IMR-90 (cell line): Measurements from ENCODE around the gene PPIA. TPM values are rescaled to one million over a fixed set of nuclear protein-coding genes. Genes with fewer than 3 reads are reported as not detected.

Source experiments
- ATAC-seq: fragments of 200-7000 bp; cut with Tn5 transposase; 2 replicates; pipeline ENCODE4 v1.9.1; 2020; ENCODE audit warnings: low read depth, mild to moderate bottlenecking, moderate library complexity
- BruUV-seq: library from RNA; stranded (reverse); fragments of 400-500 nt; replicated peaks from 2 replicates; lab custom pipeline; 2021; lab: Mats Ljungman, UMichigan
- CTCF ChIA-PET: fragments of 300-600 bp; formaldehyde crosslinking; extraction: SDS; loops from one replicate; lab custom pipeline; 2021; ENCODE audit warnings: antibody characterized with exemption; lab: Yijun Ruan, JAX
- POLR2A ChIA-PET: fragments of 300-600 bp; sonication (Branson Sonifier 250); formaldehyde crosslinking; loops from one replicate; lab custom pipeline; 2022; ENCODE audit warnings: antibody characterized with exemption; ENCODE audit not compliant: unreplicated experiment; lab: Charles Lee
- DNase-seq: peaks from one replicate; pipeline ENCODE4 v3.0.0; 2013
- H2AFZ ChIP-seq: replicated peaks from 2 replicates; pipeline ENCODE3; 2013; ENCODE audit warnings: low read length, mild to moderate bottlenecking; ENCODE audit not compliant: poor library complexity
- H2AK5ac ChIP-seq: 2 replicates; pipeline ENCODE4 v1.6.1; 2013; ENCODE audit warnings: low read depth, low read length, inconsistent platforms
- H2AK9ac ChIP-seq: replicated peaks from 2 replicates; pipeline ENCODE3; 2013; ENCODE audit warnings: mild to moderate bottlenecking, low read depth, low read length, moderate library complexity; ENCODE audit not compliant: poor library complexity
- H2BK120ac ChIP-seq: 2 replicates; pipeline ENCODE4 v1.6.1; 2013; ENCODE audit warnings: low read depth, low read length, inconsistent platforms
- H2BK15ac ChIP-seq: 3 replicates; pipeline ENCODE4 v1.6.1; 2013; ENCODE audit warnings: low read depth, low read length, inconsistent platforms
- H2BK20ac ChIP-seq: 2 replicates; pipeline ENCODE4 v1.6.1; 2013; ENCODE audit warnings: low read depth, mild to moderate bottlenecking, inconsistent platforms, low read length, moderate library complexity
- H2BK5ac ChIP-seq: 2 replicates; pipeline ENCODE4 v1.6.1; 2013; ENCODE audit warnings: mild to moderate bottlenecking, low read depth, low read length, inconsistent platforms; ENCODE audit not compliant: poor library complexity, severe bottlenecking
- H3K14ac ChIP-seq: replicated peaks from 2 replicates; pipeline ENCODE4 v1.6.1; 2013; ENCODE audit warnings: low read depth, low read length, inconsistent platforms
- H3K18ac ChIP-seq: 2 replicates; pipeline ENCODE4 v1.6.1; 2013; ENCODE audit warnings: low read depth, low read length, control low read depth
- H3K23ac ChIP-seq: 2 replicates; pipeline ENCODE4 v1.6.1; 2013; ENCODE audit warnings: low read depth, low read length, inconsistent platforms
- H3K27ac ChIP-seq: 2 replicates; pipeline ENCODE4 v1.5.1; 2013; ENCODE audit warnings: mild to moderate bottlenecking, control low read depth, low read length; ENCODE audit not compliant: insufficient read depth
- H3K27me3 ChIP-seq: 2 replicates; pipeline ENCODE4 v1.6.1; 2013; ENCODE audit warnings: low read length; ENCODE audit not compliant: control insufficient read depth, insufficient read depth
- H3K36me3 ChIP-seq: 2 replicates; pipeline ENCODE4 v1.6.1; 2013; ENCODE audit warnings: low read length, mixed read lengths; ENCODE audit not compliant: control insufficient read depth, insufficient read depth
- H3K4ac ChIP-seq: 2 replicates; pipeline ENCODE4 v1.6.1; 2013; ENCODE audit warnings: low read depth, low read length, inconsistent platforms
- H3K4me1 ChIP-seq: 2 replicates; pipeline ENCODE4 v1.6.1; 2013; ENCODE audit warnings: low read length, mixed read lengths; ENCODE audit not compliant: control insufficient read depth, insufficient read depth
- H3K4me2 ChIP-seq: 2 replicates; pipeline ENCODE4 v1.6.1; 2013; ENCODE audit warnings: low read depth, mild to moderate bottlenecking, control low read depth, low read length, moderate library complexity
- H3K4me3 ChIP-seq: 2 replicates; pipeline ENCODE4 v1.5.1; 2013; ENCODE audit warnings: low read depth, mild to moderate bottlenecking, control low read depth, low read length, moderate library complexity; ENCODE audit not compliant: insufficient read depth
- H3K56ac ChIP-seq: 2 replicates; pipeline ENCODE4 v1.6.1; 2013; ENCODE audit warnings: low read length, inconsistent platforms; ENCODE audit not compliant: insufficient read depth; ENCODE audit errors: extremely low read depth
- H3K79me1 ChIP-seq, 2 experiments: 2 replicates each; pipeline ENCODE4 v1.6.1; 2013; ENCODE audit warnings: low read length in 2 of 2, inconsistent platforms in 1 of 2, low read depth in 1 of 2
- H3K9ac ChIP-seq: 2 replicates; pipeline ENCODE4 v1.6.1; 2013; ENCODE audit warnings: low read depth, low read length, control low read depth
- H3K9me1 ChIP-seq: 2 replicates; pipeline ENCODE4 v1.6.1; 2013; ENCODE audit warnings: low read length, inconsistent platforms; ENCODE audit not compliant: insufficient read depth
- H3K9me3 ChIP-seq: 2 replicates; pipeline ENCODE4 v1.6.1; 2013; ENCODE audit warnings: low read length; ENCODE audit not compliant: control insufficient read depth, insufficient read depth
- H4K20me1 ChIP-seq: 2 replicates; pipeline ENCODE4 v1.6.1; 2013; ENCODE audit warnings: low read length, inconsistent platforms; ENCODE audit not compliant: insufficient read depth
- H4K5ac ChIP-seq: 2 replicates; pipeline ENCODE4 v1.6.1; 2013; ENCODE audit warnings: mild to moderate bottlenecking, low read depth, low read length, control low read depth
- H4K8ac ChIP-seq, 2 experiments: 2 replicates each; pipeline ENCODE4 v1.6.1; 2013; ENCODE audit warnings: low read depth in 2 of 2, low read length in 2 of 2, control low read depth in 1 of 2, inconsistent platforms in 1 of 2
- H4K91ac ChIP-seq: 2 replicates; pipeline ENCODE4 v1.6.1; 2013; ENCODE audit warnings: low read depth, low read length, inconsistent platforms; ENCODE audit not compliant: insufficient read depth
- RFX5 ChIP-seq: IDR thresholded peaks from 2 replicates; pipeline ENCODE4 v1.8.0; 2012; ENCODE audit warnings: low read depth, mild to moderate bottlenecking, low read length, moderate library complexity
- WGBS, 2 experiments: methylation state at CpG; one replicate each; pipeline versions ENCODE4 v1.1.5 to v1.1.7; 2013; ENCODE audit warnings: missing lambda C conversion rate in 2 of 2; ENCODE audit not compliant: insufficient read length in 1 of 2; ENCODE audit errors: extremely low coverage in 2 of 2; 5-methylcytosine and 5-hydroxymethylcytosine counted together
- dilution Hi-C: fragments of 300-500 bp; cut with HindIII; formaldehyde crosslinking; loops from one replicate; pipeline ENCODE4 v1.14.3; 2018; ENCODE audit warnings: low sequenced_read_pairs; ENCODE audit not compliant: unreplicated experiment
- in situ Hi-C: fragments of 300-500 bp; cut with MboI; formaldehyde crosslinking; loops from 3 replicates; pipeline ENCODE4 v1.14.3; 2019; ENCODE audit warnings: low sequenced_read_pairs, inconsistent platforms, mixed read lengths
- intact Hi-C: fragments of 100-400 bp; cut with micrococcal nuclease; formaldehyde crosslinking; loops from 2 replicates; pipeline ENCODE4 v1.10.0; 2022
- polyA plus RNA-seq, 3 experiments: library from polyadenylated mRNA; depleted of rRNA; stranded (reverse); fragments of >200 nt; gene quantifications; 2 replicates each; pipeline ENCODE4 v1.2.3, GENCODE V29; 2012; ENCODE audit warnings: low replicate concordance in 1 of 3
- total RNA-seq: library from RNA; depleted of rRNA; stranded (reverse); fragments of >200 nt; gene quantifications from 2 replicates; pipeline ENCODE4 v1.2.3, GENCODE V29; 2012

PPIA gene
- total and polyA plus RNA-seq, 2 of the 4 experiments (the other 2 are of a cell fraction) = 3,396 to 4,883 TPM

GRCh38 chr7:44814919-44815318 lies 18.4 kb downstream of the PPIA start:
- 88% methylated on average over 2 of the region's 2 CpGs; no CpG with 5 or more reads in 1 of the 2 experiments for WGBS, 2 experiments
- Histone ChIP-seq H3K36me3 (no peaks in the 10 kb centered on the region), H3K4ac (no peak overlapping the region), H3K56ac (no peak overlapping the region), H4K5ac (no peak overlapping the region), H2BK120ac (no peak overlapping the region), H2AFZ (no peak overlapping the region), H3K14ac (no peak overlapping the region), H3K9me3 (no peaks in the 10 kb centered on the region), H3K18ac (no peak overlapping the region), H2BK20ac (no peak overlapping the region), H3K4me1 (no peaks in the 10 kb centered on the region), H3K9me1 (0 out of 2 replicates have a peak, but pooled peaks cover 2% of the 10 kb centered on the region), H4K8ac (no peak overlapping the region), H3K4me3 (no peak overlapping the region), H3K23ac (no peak overlapping the region), H2BK5ac (no peak overlapping the region), H2BK15ac (no peak overlapping the region), H4K20me1 (no peaks in the 10 kb centered on the region), H3K9ac (no peak overlapping the region), H2AK5ac (no peak overlapping the region), H3K27me3 (no peaks in the 10 kb centered on the region), H4K91ac (no peak overlapping the region), H2AK9ac (no peak overlapping the region), H3K27ac (no peak overlapping the region), H3K4me2 (no peak overlapping the region), H3K79me1 (no peaks in the 10 kb centered on the region)
- ChIA-PET CTCF (no interaction called here), POLR2A (no interaction called here)
- no peak for TF ChIP-seq RFX5
- dilution Hi-C loops (no loop called here), intact Hi-C loops (no loop called here), in situ Hi-C loops (no loop called here)
- DNase-seq (no peak), ATAC-seq (no peak)
- no TSS peak for BruUV-seq
